ENCODE results near the gene HJURP. TPM values are rescaled to one million over a fixed set of nuclear protein-coding genes. Genes with fewer than 3 reads are reported as not detected.

The HJURP gene
- total RNA-seq, 3 donors from 2014 or later (not counting 1 experiment from before 2014, with no cell fraction given), result 0.87 to 3.2 (median 1.5) TPM

DNA sequence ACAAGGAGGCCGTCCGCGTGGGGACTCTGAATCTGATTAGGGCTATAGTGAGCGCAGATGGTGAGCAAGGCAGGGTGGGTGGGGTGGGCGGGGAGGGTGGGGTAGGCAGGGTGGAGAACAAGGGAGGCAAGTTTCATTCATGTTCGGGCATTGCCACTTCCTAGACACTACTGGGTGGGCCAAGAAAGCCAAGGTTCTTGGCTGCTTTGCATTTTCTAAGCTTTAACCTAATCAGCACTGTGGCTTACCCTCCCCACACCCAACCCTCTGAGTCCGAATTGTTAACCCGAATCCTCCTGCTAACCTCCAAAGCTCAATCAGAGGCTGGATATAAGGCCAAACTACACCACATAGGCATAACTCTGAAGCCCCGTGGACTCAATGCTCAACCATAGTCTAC, 58.1 kb downstream of the HJURP start:
- Histone ChIP-seq H3K4me1 (ENCODE audit: control insufficient read depth, insufficient read depth, low read length) (no peaks in the 10 kb centered on the region), H3K27me3 (ENCODE audit: control insufficient read depth, insufficient read depth, low read length) (no peaks in the 10 kb centered on the region), H3K36me3 (ENCODE audit: control insufficient read depth, insufficient read depth, low read length) (no peaks in the 10 kb centered on the region), H3K9me3 (ENCODE audit: control insufficient read depth, insufficient read depth, low read length) (no peaks in the 10 kb centered on the region), H3K27ac (ENCODE audit: low read length) (no peak overlapping the region), H3K4me3 (ENCODE audit: low read length) (no peak overlapping the region)
- Mint-ChIP-seq H3K4me3 (no peak overlapping the region), H3K27me3 (ENCODE audit: low read depth in 2 of 2) (peaks cover 0 to 3% of the 10 kb centered on the region in 2 donors), H3K9me3 (no peaks in the 10 kb centered on the region), H3K36me3 (no peaks in the 10 kb centered on the region), H3K4me1 (no peaks in the 10 kb centered on the region), H3K27ac (no peak overlapping the region)
- 95% methylated on average over 8 of the region's 9 CpGs for WGBS (ENCODE audit: insufficient coverage)
- ATAC-seq (no peak), DNase-seq (no peak)
- intact Hi-C loops (cut with micrococcal nuclease), result no loop called here
- TF ChIP-seq, protein P1, sequence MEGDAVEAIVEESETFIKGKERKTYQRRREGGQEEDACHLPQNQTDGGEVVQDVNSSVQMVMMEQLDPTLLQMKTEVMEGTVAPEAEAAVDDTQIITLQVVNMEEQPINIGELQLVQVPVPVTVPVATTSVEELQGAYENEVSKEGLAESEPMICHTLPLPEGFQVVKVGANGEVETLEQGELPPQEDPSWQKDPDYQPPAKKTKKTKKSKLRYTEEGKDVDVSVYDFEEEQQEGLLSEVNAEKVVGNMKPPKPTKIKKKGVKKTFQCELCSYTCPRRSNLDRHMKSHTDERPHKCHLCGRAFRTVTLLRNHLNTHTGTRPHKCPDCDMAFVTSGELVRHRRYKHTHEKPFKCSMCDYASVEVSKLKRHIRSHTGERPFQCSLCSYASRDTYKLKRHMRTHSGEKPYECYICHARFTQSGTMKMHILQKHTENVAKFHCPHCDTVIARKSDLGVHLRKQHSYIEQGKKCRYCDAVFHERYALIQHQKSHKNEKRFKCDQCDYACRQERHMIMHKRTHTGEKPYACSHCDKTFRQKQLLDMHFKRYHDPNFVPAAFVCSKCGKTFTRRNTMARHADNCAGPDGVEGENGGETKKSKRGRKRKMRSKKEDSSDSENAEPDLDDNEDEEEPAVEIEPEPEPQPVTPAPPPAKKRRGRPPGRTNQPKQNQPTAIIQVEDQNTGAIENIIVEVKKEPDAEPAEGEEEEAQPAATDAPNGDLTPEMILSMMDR (IDR thresholded peaks at IDR 0.05), result no peak

DNA sequence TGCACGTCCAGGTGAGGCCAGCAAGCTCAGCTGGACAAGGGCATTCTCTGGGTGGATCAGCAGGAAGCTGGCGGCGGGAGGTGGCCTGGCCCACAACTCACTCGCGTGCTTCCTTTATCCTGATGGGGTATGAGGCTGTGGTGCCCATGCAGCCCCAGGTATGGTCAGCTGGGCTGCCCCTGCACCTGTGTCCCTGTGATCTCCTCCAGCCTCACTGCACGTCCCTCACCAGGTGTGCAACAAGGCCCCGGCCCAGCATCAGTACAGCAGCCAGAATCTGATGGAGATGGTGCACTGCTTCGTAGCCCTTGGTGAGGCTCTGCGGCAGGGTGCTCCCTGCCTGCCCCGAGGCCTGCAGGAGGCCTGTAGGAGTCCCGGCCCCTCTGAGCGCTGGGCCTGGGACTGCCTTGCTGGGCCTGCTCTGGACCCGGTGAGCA, 58.6 kb downstream of the HJURP start:
- Mint-ChIP-seq H3K27me3 (ENCODE audit: low read depth in 2 of 2) (peaks cover 0 to 3% of the 10 kb centered on the region in 2 donors), H3K27ac (no peak overlapping the region), H3K4me3 (no peak overlapping the region), H3K9me3 (no peaks in the 10 kb centered on the region), H3K4me1 (no peaks in the 10 kb centered on the region), H3K36me3 (no peaks in the 10 kb centered on the region)
- H3K36me3 ChIP-seq (ENCODE audit: control insufficient read depth, insufficient read depth, low read length), result no peaks in the 10 kb centered on the region
- no peak for DNase-seq
- no peak for ATAC-seq
- TF ChIP-seq, protein P1 (IDR thresholded peaks at IDR 0.05), result no peak
- no peaks in the 10 kb centered on the region for H3K27me3 ChIP-seq (ENCODE audit: control insufficient read depth, insufficient read depth, low read length)
- intact Hi-C loops (cut with micrococcal nuclease), result no loop called here
- H3K9me3 ChIP-seq (ENCODE audit: control insufficient read depth, insufficient read depth, low read length), result no peaks in the 10 kb centered on the region
- H3K4me1 ChIP-seq (ENCODE audit: control insufficient read depth, insufficient read depth, low read length), result no peaks in the 10 kb centered on the region
- WGBS (ENCODE audit: insufficient coverage), result 91% methylated on average over 13 of the region's 13 CpGs
- H3K4me3 ChIP-seq (ENCODE audit: low read length), result no peak overlapping the region
- no peak overlapping the region for H3K27ac ChIP-seq (ENCODE audit: low read length)

DNA sequence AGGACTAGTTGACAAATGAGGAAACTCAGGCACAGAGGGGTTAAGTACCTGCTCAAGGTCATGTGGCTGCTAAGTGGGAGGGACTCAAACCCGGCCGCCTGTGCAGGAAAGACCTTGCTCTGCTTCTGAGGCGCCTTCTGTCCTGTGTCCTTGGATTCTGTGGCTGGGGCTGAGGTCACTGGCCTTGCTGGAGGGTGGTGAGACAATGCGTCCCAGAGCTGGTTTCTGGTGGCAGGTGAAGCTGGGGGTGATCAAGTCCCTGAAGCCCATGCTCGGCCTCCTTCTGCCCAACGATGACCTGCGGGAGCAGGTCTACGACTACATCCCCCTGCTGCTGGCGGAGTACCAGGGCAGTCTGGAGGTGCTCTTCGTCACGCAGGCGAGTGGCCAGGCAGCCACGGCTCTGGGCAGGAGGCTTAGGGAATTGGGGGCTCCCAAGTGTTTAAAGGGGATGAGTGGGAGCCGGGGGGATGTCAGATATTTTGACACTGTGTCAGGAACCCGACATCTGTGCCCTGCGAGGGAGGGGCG, 60.1 kb downstream of the HJURP start:
- H3K4me3 Mint-ChIP-seq, result no peak overlapping the region
- intact Hi-C loops (cut with micrococcal nuclease), result no loop called here
- no peak for DNase-seq
- 83% methylated on average over 17 of the region's 17 CpGs for WGBS (ENCODE audit: insufficient coverage)
- no peaks in the 10 kb centered on the region for H3K36me3 ChIP-seq (ENCODE audit: control insufficient read depth, insufficient read depth, low read length)
- no peaks in the 10 kb centered on the region for H3K27me3 ChIP-seq (ENCODE audit: control insufficient read depth, insufficient read depth, low read length)
- no peak overlapping the region for H3K4me3 ChIP-seq (ENCODE audit: low read length)
- no peak for ATAC-seq
- no peak overlapping the region for H3K27ac Mint-ChIP-seq
- peaks cover 0 to 2% of the 10 kb centered on the region in 2 donors for H3K27me3 Mint-ChIP-seq (ENCODE audit: low read depth in 2 of 2)
- no peaks in the 10 kb centered on the region for H3K4me1 Mint-ChIP-seq
- TF ChIP-seq, protein P1 (IDR thresholded peaks at IDR 0.05), result no peak
- H3K27ac ChIP-seq (ENCODE audit: low read length), result no peak overlapping the region
- H3K9me3 Mint-ChIP-seq, result no peaks in the 10 kb centered on the region
- H3K9me3 ChIP-seq (ENCODE audit: control insufficient read depth, insufficient read depth, low read length), result no peaks in the 10 kb centered on the region
- H3K4me1 ChIP-seq (ENCODE audit: control insufficient read depth, insufficient read depth, low read length), result no peaks in the 10 kb centered on the region
- H3K36me3 Mint-ChIP-seq, result no peaks in the 10 kb centered on the region

Data from natural killer cell (primary cell).